ENCODE results near the gene KLHDC10.
"Not testable (repeated sequence)": the region's sequence is repeated elsewhere in the genome, so short reads cannot be mapped to it uniquely, and the experiment has no call there.

The KLHDC10 gene

DNA sequence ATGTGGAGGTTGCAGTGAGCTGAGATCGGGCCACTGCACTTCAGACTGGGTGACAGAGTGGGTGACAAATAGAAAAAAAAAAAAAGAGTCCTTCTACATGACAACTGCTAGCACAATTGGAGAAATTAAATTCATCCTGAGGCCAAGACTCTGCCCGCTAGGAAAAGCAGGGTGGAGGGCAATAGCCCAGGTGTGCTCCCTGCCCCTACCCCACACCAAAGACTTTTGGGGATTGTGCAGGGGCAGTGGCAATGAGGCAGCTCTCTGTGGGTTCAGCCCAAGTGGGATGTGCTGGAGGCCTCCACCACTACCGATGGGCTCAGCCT lies 73.6 kb downstream of the KLHDC10 start:
- H3K27ac ChIP-seq, result no peak overlapping the region
- TF ChIP-seq ZFX (IDR thresholded peaks at IDR 0.05; ENCODE audit: borderline replicate concordance), result no peak
- TF ChIP-seq CTCF (IDR thresholded peaks at IDR 0.05), result no peak

GRCh38 chr7:130144312-130145171 lies 74.2 kb downstream of the KLHDC10 start:
- TF ChIP-seq ZFX (IDR thresholded peaks at IDR 0.05; ENCODE audit: borderline replicate concordance) (no peak), CTCF (IDR thresholded peaks at IDR 0.05) (no peak)
- no peak overlapping the region for H3K27ac ChIP-seq

DNA sequence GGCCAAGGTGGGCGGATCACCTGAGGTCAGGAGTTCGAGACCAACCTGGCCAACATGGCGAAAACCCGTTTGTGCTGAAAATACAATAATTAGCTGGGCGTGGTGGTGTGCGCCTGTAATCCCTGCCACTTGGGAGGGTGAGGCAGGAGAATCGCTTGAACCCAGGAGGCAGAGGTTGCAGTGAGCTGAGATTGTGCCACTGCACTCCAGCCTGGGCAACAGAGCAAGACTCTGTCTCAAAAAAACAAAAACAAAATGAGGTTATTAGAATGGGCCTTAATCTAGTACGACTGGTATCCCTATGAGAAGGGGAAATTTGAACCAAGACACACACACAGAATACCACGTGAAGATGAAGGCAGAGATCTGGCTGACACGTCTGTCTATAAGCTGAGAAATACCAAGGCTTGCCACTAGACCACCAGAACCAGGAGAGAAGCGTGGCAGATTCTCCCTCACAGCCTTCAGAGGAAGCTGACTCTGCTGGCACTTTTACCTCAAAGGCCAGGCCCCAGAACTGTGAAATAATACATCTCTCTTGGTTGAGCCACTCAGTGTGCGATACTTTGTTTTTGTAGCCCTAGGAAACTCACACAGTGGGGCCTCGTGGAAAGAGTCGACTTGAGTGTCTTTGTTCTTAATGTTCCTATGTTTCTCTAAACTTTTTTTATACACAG lies 75.2 kb downstream of the KLHDC10 start:
- TF ChIP-seq CTCF (IDR thresholded peaks at IDR 0.05) (no peak), ZFX (IDR thresholded peaks at IDR 0.05; ENCODE audit: borderline replicate concordance) (no peak)
- H3K27ac ChIP-seq, result no peak overlapping the region

DNA sequence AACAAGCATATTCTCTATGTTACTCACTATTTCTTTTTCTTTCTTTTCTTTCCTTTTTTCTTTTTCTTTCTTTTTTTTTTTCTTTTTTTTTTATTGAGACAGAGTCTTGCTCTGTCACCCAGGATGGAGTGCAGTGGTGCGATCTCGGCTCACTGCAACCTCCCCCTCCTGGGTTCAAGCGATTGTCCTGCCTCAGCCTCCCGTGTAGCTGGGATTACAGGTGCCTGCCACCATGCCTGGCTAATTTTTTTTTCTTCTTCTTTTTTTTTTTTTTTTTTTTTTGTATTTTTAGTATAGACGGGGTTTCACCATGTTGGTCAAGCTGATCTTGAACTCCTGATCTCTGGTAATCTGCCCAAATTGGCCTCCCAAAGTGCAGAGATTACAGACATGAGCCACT lies 75.8 kb downstream of the KLHDC10 start:
- H3K27ac ChIP-seq, result not testable (repeated sequence)

DNA sequence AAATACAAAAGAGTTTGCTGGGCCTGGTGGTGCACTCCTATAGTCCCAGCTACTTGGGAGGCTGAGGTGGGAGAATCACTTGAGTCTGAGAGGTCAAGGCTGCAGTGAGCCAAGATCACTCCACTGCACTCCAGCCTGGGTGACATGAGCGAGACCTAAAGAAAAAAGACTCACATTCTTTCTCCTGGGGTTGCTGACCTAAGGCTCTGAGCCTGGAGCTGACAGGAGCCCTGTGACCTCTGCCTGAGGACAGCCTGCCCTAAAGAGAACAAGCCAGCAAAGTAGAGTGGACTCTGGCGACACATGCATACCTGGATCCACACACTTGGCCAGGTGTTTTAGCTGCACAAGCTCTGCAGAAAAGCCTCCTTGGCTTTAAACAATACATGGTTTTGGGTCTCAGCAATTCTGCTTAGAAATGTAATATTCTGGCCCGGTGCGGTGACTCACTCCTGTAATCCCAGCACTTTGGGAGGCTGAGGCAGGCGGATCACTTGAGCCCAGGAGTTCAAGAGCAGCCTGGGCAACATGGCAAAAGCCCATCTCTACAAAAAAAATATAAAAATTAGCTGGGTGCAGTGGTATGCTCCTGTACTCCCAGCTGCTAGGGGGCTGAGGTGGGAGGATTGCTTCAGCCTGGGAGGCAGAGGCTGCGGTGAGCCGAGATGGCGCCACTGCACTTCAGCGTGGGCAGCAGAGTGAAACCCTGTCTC lies 76.5 kb downstream of the KLHDC10 start:
- H3K27ac ChIP-seq, result no peak overlapping the region
- no peak for TF ChIP-seq CTCF (IDR thresholded peaks at IDR 0.05)
- no peak for TF ChIP-seq ZFX (IDR thresholded peaks at IDR 0.05; ENCODE audit: borderline replicate concordance)

DNA sequence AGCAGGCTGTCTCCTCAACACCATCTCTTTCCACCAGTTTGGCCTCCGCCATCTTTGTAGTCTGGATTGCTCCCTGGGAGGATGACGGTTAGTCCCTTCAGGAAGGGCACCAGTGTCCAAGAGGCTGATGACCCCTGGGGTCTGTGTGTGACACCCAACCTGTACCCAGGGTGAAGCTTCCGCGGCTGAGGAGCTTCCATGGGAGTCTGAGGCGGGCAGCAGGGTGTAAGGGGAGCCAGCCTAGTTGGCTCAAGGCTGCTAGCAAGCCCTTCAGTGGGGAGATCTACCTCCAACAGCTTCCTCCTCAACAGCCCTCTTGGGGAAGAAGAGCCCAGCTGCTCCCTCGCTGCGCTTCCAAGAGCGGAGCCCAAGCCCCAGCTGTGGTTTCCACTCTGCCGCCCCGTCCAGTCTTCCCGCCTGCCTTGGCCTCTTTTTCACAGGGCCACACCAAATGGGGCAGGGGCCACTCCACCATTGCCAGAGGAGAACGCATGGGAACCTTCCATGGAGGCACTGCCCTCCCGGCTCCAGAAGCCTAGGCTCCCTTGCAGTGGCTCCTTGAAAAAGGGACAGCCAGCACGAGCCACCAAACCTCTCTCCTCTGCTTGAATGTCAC lies 77.5 kb downstream of the KLHDC10 start:
- no peak overlapping the region for H3K27ac ChIP-seq
- TF ChIP-seq ZFX (IDR thresholded peaks at IDR 0.05; ENCODE audit: borderline replicate concordance) (no peak), CTCF (IDR thresholded peaks at IDR 0.05) (no peak)

DNA sequence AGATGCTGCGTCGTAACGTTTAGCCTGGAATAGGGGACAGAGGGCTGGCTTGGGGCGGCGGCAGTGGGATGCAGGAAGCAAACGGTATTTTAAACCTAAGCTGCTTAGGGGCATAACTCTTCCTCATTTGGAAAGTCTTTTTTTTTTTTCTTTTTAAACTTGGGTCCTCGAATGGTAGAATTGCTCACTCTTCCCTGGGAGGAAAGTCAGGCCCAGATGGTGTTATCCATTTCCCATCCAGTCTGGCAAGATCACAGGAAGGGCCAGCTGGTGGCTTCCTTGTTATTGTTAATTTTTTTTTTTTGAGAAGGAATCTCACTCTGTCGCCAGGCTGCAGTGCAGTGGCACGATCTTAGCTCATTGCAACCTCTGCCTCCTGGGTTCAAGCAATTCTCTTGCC lies 78.2 kb downstream of the KLHDC10 start:
- H3K27ac ChIP-seq, result no peak overlapping the region
- TF ChIP-seq CTCF (IDR thresholded peaks at IDR 0.05) (no peak), ZFX (IDR thresholded peaks at IDR 0.05; ENCODE audit: borderline replicate concordance) (no peak)
